Activated CD4-positive, alpha-beta T cell treated with anti-CD3 and anti-CD28 coated beads, Interleukin-2, amount 50 U/mL, for 16 hours (primary cell): ENCODE data around the gene ELFN2.

Source experiments
- DNase-seq: peaks from one replicate; pipeline ENCODE4 v3.0.0-alpha.2; 2020

The ELFN2 gene

DNA sequence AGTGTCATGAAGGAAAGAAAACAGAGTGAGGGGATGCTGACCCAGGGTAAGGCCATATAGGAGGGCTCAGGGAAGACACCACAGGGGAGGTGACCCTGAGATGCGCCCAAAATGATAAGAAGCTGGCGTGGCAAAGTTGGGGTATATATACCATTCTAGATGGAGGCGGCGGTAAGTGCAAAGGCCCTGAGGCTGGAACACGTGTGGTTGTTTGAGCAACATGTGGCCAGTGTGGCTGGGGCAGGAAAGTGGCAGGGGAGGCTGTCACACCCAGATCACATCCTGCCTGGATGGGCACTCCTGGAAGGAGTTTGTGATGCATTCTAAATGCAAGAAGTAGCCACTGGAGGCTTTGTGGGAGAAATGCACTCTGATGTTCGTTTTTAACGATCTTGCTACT lies 74.8 kb downstream of the ELFN2 start:
- no peak for DNase-seq

DNA sequence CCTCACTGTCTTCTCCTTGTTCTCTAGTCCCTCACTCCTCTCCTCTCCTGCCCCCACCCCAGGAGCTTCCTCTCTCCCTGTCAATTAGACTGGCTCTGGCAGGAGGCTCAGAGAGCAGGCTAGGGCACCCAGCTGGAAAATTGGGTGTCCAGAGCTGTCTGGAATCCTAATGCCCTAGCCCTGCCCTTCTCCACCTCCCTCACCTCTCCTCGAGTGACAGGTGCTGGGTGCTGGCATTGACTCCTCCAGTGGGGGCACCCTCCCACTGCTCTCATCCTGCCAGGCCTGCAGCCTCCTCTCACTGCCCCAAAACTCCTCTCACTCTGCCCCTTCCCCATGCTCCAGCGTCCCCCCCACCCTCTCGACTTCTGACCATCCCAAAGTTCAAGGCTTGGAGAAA lies 76.0 kb downstream of the ELFN2 start:
- DNase-seq = no peak

- no peak for DNase-seq
Measured at GRCh38 chr22:37349043-37349814, 78.0 kb downstream of the ELFN2 start.

GRCh38 chr22:37346505-37346895 lies 80.8 kb downstream of the ELFN2 start:
- DNase-seq = no peak

- no peak for DNase-seq
Measured at GRCh38 chr22:37345863-37346504, 81.3 kb downstream of the ELFN2 start.

DNA sequence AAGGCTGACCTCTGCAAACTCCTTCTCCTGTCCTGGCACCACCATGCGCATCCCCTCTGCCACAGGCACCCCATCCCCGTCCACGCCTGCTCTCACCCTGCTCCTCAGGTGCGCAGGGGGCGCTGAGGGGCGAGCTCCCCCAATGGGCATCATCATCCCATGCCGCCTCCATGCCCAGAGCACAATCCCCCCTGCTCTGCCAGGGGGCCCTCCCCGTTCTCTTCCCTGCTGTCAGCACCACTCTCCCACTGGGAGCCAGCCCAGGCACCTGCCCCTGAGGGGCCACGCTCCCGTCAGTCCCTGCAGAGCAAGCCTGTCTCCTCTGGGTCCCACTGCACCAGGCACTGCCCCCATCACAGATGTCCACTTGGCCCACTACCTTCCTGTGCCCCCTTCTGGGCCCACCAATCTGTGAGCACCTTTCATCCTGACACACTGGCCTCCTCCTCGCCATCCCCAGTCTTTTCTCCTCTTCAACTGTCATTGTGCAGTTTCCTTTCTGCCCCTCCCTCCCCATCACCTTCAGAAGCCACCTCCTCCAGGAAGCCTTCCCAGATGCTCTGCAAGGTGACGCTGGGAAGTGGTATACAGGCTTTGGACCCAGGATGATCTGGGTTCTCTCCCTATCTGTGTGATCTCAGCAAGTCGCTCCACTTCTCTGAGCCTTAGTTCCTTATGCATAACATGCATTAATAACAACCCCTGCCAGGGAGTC lies 82.4 kb downstream of the ELFN2 start:
- DNase-seq = no peak

DNA sequence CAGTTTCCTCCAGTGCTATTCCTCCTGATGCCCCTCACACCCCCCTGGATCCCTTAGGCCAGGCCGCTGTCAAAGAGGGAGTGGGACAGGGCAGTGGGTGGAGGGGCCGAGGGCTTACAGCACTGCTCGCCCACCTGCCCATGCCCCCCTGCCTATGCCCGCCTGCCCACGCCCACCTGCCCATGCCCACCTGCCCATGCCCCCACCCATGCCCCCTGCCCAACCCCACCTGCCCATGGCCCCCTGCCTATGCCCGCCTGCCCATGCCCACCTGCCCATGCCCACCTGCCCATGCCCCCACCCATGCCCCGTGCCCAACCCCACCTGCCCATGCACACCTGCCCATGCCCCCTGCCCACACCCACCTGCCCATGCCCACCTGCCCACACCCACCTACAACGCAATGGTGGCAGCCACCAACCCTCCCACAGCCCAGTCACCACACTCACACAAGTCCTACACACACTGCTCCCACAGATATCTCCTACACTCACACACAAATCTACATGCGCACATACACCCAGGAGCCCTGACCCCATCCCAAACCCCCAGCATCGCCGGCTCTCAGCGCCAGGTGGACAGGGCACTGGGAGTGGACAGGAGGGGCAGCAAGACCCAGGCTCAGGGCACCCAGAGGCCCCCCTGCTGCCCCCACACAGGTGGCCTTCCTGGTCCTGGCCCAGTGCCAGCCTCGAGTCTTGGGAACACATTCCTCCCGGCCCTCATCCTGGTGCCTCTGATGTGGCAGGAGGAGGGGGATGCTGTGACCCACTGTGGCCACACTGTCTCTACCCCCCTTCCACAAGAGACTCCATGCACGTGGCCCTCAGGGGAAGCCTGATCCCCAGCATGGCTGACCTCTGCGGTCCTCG lies 83.2 kb downstream of the ELFN2 start:
- DNase-seq = no peak

DNA sequence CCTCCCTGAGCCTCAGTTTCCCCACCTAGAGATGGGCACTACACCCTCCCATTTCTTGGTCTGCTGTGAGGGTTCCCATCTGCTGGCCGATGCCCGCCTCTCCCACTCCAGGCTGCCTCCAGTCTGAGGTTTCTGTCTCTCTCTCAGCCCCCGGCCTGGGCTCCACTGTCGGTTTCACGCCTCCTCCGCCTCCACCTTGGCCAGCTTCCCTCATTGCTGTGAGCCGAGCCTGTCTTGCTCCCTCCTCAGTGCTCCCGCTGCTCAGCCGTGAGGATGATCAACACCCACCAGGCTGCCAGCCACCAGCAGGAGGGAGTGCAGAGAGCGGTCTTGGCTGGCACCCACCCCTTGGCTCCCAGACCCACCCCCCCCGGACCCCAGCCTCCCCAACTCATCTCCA lies 83.9 kb downstream of the ELFN2 start:
- DNase-seq = no peak

DNA sequence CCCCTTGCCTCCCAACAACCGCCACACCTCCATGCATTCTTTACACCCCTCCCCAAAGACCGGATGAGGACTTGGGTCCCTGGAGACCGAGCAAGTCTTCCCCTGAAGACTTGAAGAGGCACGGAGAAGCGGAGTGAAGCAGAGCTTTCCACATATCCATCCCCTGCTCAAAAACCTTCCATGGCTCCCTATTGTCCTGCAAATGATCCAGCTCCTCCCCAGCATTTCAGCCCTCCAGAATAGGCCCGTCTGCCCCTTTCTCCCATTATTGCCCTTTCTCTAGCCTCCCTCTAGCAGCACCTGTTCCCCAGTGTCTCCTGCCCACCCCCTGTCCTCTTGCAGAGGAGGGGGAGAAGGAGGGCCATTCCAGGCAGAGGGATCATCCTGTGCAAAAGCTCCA lies 85.2 kb downstream of the ELFN2 start:
- no peak for DNase-seq

DNA sequence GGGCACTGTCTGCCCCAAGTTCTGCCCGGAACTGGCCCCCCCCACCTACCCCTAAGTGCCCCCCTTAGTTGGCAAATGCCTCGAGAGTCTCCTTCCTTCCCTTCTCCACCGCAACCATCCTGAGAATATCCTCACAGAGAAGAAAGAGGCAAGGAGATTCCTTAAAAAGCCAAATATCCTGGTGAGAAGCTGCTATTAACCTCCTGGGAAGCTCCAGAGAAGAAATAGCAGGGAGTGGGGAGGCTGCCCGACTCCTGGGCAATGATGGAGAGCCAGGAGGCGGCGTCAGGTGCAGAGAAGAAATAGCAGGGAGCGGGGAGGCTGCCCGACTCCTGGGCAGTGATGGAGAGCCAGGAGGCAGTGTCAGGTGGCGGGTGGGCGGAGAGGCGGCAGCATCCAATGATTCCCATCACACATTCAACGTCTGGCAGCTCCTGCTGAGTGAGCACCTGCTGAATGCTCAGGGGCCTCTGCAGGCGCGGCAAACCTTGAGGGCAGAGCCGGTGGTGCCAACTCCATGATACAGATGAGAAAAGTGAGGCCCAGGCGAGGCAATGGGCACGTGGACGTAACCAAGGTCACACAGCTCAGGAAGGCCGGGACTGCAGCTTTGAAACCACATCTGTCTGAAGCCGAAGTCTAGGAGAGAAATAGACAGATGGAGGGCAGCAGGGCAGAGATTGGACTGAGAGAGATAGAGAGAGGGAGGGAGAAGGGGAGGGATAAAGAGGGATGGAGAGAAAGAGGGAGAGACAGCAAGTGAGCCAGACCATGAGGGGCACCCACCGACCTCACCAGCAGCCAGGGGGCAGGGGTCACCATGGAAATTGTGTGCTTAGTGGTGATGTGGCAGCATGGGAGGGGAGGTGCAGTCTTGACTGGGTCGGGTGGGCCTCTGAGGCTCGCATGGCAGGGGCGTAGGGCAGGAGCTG lies 86.7 kb downstream of the ELFN2 start:
- no peak for DNase-seq

DNA sequence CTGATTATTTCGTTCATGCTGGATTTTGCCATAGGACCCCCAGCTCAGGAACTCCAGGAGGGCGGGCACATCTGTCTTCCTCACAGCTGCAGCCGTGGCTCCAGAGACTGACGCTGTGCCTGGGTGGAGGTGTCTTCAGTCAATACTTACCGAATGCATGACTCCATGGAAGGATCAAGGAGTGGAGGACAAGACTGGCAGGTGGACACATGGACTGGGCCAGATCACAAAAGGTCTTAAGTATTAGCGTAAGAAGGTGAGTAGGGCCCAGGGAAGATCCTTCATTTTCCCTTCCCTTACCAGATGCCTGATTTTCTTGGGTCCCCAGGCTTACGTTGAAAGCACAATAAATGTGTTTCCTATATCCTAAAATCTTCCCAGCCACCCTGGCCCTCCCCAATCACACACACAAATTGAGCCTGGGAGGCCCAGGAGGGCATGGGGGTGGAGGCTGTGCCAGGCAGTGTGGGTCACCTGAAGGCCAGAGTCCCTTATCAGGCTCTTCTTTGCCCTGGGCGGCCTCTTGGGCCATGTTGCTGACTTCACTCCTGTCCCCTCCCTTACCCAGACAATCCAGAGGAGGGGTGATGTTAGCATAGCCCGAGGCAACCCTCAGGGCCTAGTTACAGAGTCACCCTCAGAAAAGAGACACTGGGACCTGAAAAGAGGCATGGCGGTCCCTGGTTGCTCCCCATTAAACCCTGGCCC lies 88.6 kb downstream of the ELFN2 start:
- DNase-seq = no peak

- no peak for DNase-seq
Measured at GRCh38 chr22:37337204-37337943, 89.9 kb downstream of the ELFN2 start.

- no peak for DNase-seq
Measured at GRCh38 chr22:37336579-37336978, 90.7 kb downstream of the ELFN2 start.

GRCh38 chr22:37335806-37336199 lies 91.5 kb downstream of the ELFN2 start:
- no peak for DNase-seq

- no peak for DNase-seq
Measured at GRCh38 chr22:37334859-37335805, 92.1 kb downstream of the ELFN2 start.

DNA sequence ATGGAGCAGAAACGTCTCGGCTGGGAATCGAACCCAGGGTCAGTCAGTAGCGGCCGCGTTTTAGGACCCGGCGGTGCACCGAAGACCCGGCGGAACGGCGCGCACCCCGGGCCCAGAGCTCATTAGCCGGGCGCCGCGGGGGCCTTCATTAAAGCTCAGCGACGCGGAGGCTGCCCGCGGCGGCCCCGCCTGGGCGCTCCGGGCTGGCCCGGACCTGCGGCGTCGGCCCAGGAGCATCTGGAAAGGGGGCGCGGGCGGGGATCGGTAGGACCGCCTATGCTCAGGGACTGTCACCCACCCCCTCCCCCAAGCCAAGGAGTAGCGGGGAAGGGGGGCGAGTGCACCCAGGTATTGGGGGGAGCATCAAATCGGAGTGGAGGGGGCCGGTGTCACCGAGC lies 92.8 kb downstream of the ELFN2 start:
- DNase-seq = no peak

DNA sequence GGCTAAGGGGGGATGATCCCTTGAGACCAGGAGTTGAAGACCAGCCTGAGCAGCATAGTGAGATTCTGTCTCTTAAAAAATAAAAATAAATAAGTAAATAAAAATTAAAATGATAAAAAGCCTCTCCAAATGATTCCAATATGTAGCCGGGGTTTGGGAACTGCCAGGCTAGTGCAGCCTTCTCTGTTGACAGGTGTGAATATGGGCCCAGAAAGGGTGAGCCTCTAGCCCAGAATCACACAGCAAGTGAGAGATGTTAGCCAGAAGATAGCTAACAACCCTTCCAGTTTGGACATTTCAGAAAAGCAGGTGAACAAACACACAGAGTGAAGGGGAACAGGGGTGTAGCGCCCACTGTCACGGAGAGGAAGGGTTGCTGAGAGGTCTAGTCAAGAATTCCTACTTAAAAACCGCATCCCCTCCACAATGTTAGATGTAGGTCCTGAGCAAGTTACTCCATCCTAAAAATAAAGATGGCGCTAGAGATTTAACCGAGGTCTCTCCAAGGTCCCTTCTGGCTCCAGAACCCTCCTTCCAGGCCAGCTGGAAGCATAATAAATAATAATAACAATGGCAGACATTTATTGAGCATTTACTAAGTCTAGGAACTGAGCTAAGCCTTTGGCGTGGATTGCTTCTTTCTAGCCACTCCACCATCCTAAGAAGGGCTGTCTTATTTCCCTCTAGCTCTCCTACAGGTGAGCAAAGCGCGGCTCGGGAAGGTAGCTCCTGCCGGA lies 93.4 kb downstream of the ELFN2 start:
- no peak for DNase-seq

DNA sequence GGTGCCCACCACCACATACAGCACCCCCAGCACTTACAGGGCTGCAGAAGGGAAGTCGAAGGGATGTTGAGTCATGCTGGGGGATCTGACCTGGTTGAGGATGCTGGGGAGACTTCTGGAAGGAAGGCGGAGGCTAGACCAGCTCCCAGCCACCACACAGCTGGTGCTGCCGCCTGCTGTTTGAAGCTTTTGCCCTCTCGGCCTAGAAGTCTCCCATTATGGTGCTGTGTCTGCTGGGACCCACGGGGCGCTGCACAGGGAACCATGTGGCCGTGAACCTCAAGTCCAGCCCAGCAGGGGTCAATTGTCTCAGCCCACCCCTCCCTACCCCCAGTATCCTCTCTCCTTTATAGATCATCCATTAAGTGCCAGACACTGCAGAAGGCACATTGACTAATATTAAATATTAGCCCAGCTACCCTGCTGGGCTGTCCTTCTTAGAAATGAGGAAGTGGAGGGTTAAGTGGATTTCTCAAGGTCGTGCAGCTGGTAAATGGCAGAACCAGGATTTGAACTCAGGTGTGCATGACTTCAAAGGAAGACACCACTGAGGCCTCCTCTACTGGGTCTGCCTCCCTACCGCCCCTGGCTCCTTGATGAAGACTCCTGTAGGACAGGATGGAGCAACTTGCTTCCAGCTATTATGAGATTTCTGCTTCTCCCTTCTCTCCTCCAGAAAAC lies 95.3 kb downstream of the ELFN2 start:
- DNase-seq = no peak
